Esophagus squamous epithelium (tissue), 5 donors: Measurements from ENCODE around the gene RBX1. TPM values are rescaled to one million over a fixed set of nuclear protein-coding genes. Genes with fewer than 3 reads are reported as not detected.
A peak's percentile ranks its signal among the peaks of the same experiment; 100 is the strongest.

Experiments
- DNase-seq: peaks from one replicate; lab custom pipeline; 2025; lab: John Stamatoyannopoulos, UW
- H3K27ac ChIP-seq, 4 donors: fragments of 200-600 bp; sonication (generic); one replicate each; pipeline ENCODE4 v1.5.1; 2016 to 2019; ENCODE audit warnings: mild to moderate bottlenecking in 1 of 4
- H3K27me3 ChIP-seq, 4 donors: fragments of 200-600 bp; sonication (generic); 1 replicate in 3 of 4; 2 replicates in 1 of 4; pipeline versions ENCODE4 v1.5.1 to v1.6.0; 2017 to 2021; ENCODE audit warnings: antibody characterized with exemption in 1 of 4
- H3K36me3 ChIP-seq, 3 donors: fragments of 200-600 bp; sonication (generic); one replicate each; pipeline ENCODE4 v1.5.1; 2016 to 2019
- H3K4me1 ChIP-seq, 3 donors: fragments of 200-600 bp; sonication (generic); one replicate each; pipeline ENCODE4 v1.5.1; 2017 to 2019
- H3K4me3 ChIP-seq, 4 donors: fragments of 200-600 bp; sonication (generic); 1 replicate in 3 of 4; 2 replicates in 1 of 4; pipeline ENCODE4 v1.5.1; 2016 to 2019; ENCODE audit warnings: mild to moderate bottlenecking in 2 of 4, moderate library complexity in 1 of 4
- H3K9me3 ChIP-seq, 3 donors: fragments of 200-600 bp; sonication (generic); one replicate each; pipeline ENCODE4 v1.5.1; 2016 to 2019
- CTCF ChIP-seq, 6 experiments: fragments of 450-650 bp in 4 of 6; fragments of 200-600 bp in 2 of 6; sonication (generic) in 2 of 6; IDR thresholded peaks; one replicate each; pipeline ENCODE4 v1.5.1; 2016 to 2019; ENCODE audit warnings: antibody characterized with exemption in 6 of 6, mild to moderate bottlenecking in 4 of 6, moderate library complexity in 4 of 6
- POLR2A ChIP-seq, 4 donors: fragments of 450-650 bp; IDR thresholded peaks; one replicate each; pipeline ENCODE4 v1.6.1; 2017; ENCODE audit warnings: antibody characterized with exemption in 4 of 4, mild to moderate bottlenecking in 4 of 4, moderate library complexity in 3 of 4
- WGBS, 2 donors: methylation state at CpG; one replicate each; pipeline ENCODE4 v1.1.5; 2018; 5-methylcytosine and 5-hydroxymethylcytosine counted together
- intact Hi-C: fragments of 100-400 bp; cut with DNase I; formaldehyde crosslinking; loops from one replicate; pipeline ENCODE4 v1.15.0; 2022
- total RNA-seq, 4 donors: library from RNA; depleted of rRNA; stranded (reverse); fragments of >200 nt; gene quantifications; one replicate each; pipeline ENCODE4 v1.1.0, GENCODE V29; 2016
- donor health status: DM: yes; HTN: yes; CAD: no.

Gene RBX1
- total RNA-seq, 4 donors from 2014 or later: 32.7 to 64.0 (median 52.4) TPM

DNA sequence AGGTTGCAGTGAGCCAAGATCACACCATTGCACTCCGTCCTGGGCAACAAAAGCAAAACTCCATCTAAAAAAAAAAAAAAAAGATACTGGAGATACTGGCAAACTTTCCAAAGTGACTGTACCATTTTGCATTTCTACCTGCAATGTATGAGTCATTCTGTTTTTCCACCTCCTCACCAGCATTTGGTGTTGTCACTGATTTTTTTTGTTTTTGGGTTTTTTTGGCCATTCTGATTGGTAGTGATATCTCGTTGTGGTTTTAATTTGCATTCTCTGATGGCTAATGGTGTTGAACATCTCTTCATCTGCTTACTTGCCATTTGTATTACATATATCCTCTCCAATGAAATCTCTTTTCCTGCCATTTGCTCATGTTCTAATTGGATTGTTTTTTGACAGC is 12.0 kb upstream of the RBX1 start:
- no peaks in the 10 kb centered on the region for H3K4me1 ChIP-seq
- peaks cover 0 to 3% (median 0%) of the 10 kb centered on the region in 3 donors for H3K36me3 ChIP-seq
- no peak for DNase-seq
- no peaks in the 10 kb centered on the region for H3K9me3 ChIP-seq
- no peaks in the 10 kb centered on the region for H3K27me3 ChIP-seq
- TF ChIP-seq CTCF (IDR thresholded peaks at IDR 0.05): no peak
- no peak for TF ChIP-seq POLR2A (IDR thresholded peaks at IDR 0.05)
- H3K4me3 ChIP-seq: no peak overlapping the region
- WGBS, 2 donors: 76 to 77% methylated on average over 2 of the region's 2 CpGs
- intact Hi-C loops: no loop called here
- no peak overlapping the region for H3K27ac ChIP-seq

GRCh38 chr22:40951795-40952605 is 822 bp downstream of the RBX1 start:
- no peak for TF ChIP-seq CTCF (IDR thresholded peaks at IDR 0.05)
- TF ChIP-seq POLR2A (IDR thresholded peaks at IDR 0.05): peak in 1 of 4 donors; percentile 1
- peak overlapping the region; percentile 91 to 99 (median 98) for H3K27ac ChIP-seq
- no peak for DNase-seq
- WGBS, 2 donors: 4 to 10% methylated on average over 9 to 14 of the region's 21 CpGs
- H3K4me3 ChIP-seq: peak overlapping the region; percentile 73 to 89 (median 86)
- intact Hi-C loops: loop anchor here (5.0 kb wide), 1 partner anchor 140 kb away; the partner anchor contains the start of gene EP300
- H3K4me1 ChIP-seq: peaks cover 11 to 48% (median 16%) of the 10 kb centered on the region in 3 donors
- H3K9me3 ChIP-seq: no peaks in the 10 kb centered on the region
- no peaks in the 10 kb centered on the region for H3K27me3 ChIP-seq
- H3K36me3 ChIP-seq: peaks cover 0 to 38% (median 15%) of the 10 kb centered on the region in 3 donors

DNA sequence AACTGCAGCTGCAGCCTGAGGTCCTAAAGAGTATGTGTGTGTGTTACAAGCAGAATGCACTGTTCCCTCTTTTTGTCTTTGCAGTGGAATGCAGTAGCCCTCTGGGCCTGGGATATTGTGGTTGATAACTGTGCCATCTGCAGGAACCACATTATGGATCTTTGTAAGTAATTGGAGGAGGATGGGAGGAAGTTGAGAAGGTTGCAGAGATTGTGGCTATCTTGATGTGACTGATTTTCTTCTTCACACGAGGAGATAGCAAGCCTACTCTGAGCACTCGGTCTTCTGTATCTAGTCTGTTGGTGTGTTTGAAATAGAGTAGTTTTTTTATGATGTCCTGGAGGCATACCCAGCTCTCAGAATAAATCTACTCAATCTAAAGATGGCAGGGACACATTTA is 2.3 kb downstream of the RBX1 start:
- Histone ChIP-seq H3K4me1 (peaks cover 11 to 48% (median 16%) of the 10 kb centered on the region in 3 donors), H3K4me3 (no peak overlapping the region), H3K36me3 (peaks cover 4 to 52% (median 15%) of the 10 kb centered on the region in 3 donors), H3K9me3 (no peaks in the 10 kb centered on the region), H3K27ac (peak overlapping the region in 2 of 4 donors; percentile 15 to 99), H3K27me3 (no peaks in the 10 kb centered on the region)
- intact Hi-C loops: loop anchor here (5.0 kb wide), 1 partner anchor 139 kb away; the partner anchor contains the start of gene EP300
- WGBS, 2 donors: 67 to 73% methylated on average over 2 of the region's 2 CpGs
- no peak for DNase-seq
- TF ChIP-seq CTCF (IDR thresholded peaks at IDR 0.05) (no peak), POLR2A (IDR thresholded peaks at IDR 0.05) (no peak)

DNA sequence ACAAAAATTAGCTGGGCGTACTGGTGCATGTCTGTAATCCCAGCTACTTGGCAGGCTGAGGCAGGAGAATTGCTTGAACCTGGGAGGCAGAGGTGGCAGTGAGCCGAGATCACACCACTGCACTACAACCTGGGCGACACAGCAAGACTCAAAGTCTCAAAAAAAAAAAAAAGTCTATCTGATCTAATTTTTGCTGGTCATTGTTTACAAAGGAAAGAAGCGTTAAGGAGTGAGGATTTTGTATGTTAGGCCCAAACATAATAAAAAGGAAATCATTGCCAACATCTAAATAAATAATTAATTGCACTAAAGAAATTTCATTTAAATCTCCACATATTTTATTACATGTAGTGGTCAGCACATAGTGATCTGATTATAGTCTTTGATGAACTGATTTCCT is 2.9 kb downstream of the RBX1 start:
- peak overlapping the region in 1 of 4 donors; percentile 15 for H3K27ac ChIP-seq
- peaks cover 11 to 48% (median 16%) of the 10 kb centered on the region in 3 donors for H3K4me1 ChIP-seq
- no peak for TF ChIP-seq CTCF (IDR thresholded peaks at IDR 0.05)
- TF ChIP-seq POLR2A (IDR thresholded peaks at IDR 0.05): no peak
- peaks cover 4 to 59% (median 15%) of the 10 kb centered on the region in 3 donors for H3K36me3 ChIP-seq
- 68 to 83% methylated on average over 4 of the region's 4 CpGs for WGBS, 2 donors
- no peaks in the 10 kb centered on the region for H3K9me3 ChIP-seq
- no peaks in the 10 kb centered on the region for H3K27me3 ChIP-seq
- no peak overlapping the region for H3K4me3 ChIP-seq
- DNase-seq: no peak
- intact Hi-C loops: loop anchor here (5.0 kb wide), 1 partner anchor 138 kb away; the partner anchor contains the start of gene EP300

- intact Hi-C loops: no loop called here
- Histone ChIP-seq H3K9me3 (no peaks in the 10 kb centered on the region), H3K27ac (no peak overlapping the region), H3K4me1 (peaks cover 10 to 37% (median 11%) of the 10 kb centered on the region in 3 donors), H3K4me3 (no peak overlapping the region), H3K36me3 (peaks cover 4 to 73% (median 15%) of the 10 kb centered on the region in 3 donors), H3K27me3 (no peaks in the 10 kb centered on the region)
- TF ChIP-seq CTCF (IDR thresholded peaks at IDR 0.05) (no peak), POLR2A (IDR thresholded peaks at IDR 0.05) (no peak)
- WGBS, 2 donors: 74 to 81% methylated on average over 3 of the region's 3 CpGs
- no peak for DNase-seq
These were observed 4.4 kb downstream of the RBX1 start for GRCh38 chr22:40955571-40955970.
